ENCODE results near the gene VGLL3. TPM values are rescaled to one million over a fixed set of nuclear protein-coding genes. Genes with fewer than 3 reads are reported as not detected.

Gene VGLL3
- total and polyA plus RNA-seq, 2 experiments from 2014 or later, result 1.4 to 7.3 TPM

DNA sequence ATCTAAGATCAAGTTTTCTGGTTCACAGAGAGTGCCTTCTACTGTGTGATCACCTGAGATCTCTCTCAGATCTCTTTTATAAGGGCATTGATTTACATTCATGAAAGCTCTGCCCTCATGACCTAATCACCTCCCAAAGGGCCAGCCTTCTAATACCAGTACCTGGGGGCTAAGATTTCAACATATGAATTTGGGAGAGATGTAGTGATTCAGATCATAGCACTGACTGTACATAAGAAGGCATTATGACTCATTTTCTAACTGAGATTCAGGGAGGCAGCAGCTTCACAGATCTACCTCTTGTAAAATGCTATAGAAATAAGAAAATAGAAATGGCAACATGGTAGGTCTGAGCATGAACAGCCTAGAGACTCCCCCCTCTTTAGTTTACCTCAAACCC lies 39.6 kb downstream of the VGLL3 start (continued):
- no peak for TF ChIP-seq ZNF462 (CRISPR knock-in tag; IDR thresholded peaks at IDR 0.05)
- TF ChIP-seq STAT1 (IDR thresholded peaks at IDR 0.05; ENCODE audit: unreplicated experiment), result no peak
- no peak for TF ChIP-seq NANOG (IDR thresholded peaks at IDR 0.05; ENCODE audit: borderline replicate concordance)

DNA sequence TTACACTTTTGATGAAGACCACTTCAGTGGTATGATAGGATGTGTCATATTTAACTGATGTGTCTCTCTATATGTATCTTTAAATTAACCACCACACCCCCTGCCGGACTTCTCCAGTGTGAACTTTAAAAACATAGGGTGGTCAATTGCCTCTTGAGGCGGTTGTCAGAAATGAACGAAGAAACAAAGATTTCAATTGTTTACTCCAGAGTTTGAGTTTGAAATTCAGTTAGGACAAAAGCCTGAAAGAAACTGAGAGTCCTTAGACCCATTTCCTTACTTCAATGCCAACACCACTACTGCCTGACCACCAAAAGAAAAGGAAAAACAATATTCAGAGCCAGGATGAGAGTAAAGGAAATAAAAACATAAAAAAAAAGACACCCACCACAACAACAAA lies 40.2 kb downstream of the VGLL3 start:
- H3K27me3 ChIP-seq (ENCODE audit: insufficient read depth), result no peaks in the 10 kb centered on the region
- Mint-ChIP-seq H3K36me3 (ENCODE audit: low read depth) (no peaks in the 10 kb centered on the region), H3K4me1 (peaks cover 28% of the 10 kb centered on the region), H3K27me3 (ENCODE audit: insufficient read depth, low read depth, poor library complexity) (no peaks in the 10 kb centered on the region), H3K27ac (peak overlapping the region; percentile 22; the same call in 1 of the 2 replicates), H3K4me3 (no peak overlapping the region), H3K9me3 (no peaks in the 10 kb centered on the region)
- H3K4me3 ChIP-seq, result no peak overlapping the region
- H4K20me1 ChIP-seq (replicated peaks; ENCODE audit: insufficient read depth), result no peaks in the 10 kb centered on the region
- DNase-seq (ENCODE audit: low spot score) (no peak), ATAC-seq (no peak)
- no peak overlapping the region for H3K27ac ChIP-seq (ENCODE audit: low read depth)
- H3K4me1 ChIP-seq (ENCODE audit: insufficient read depth), result peaks cover 15% of the 10 kb centered on the region
- no peaks in the 10 kb centered on the region for H3K36me3 ChIP-seq (ENCODE audit: insufficient read depth)
- H3F3A ChIP-seq (replicated peaks; ENCODE audit: low read depth), result no peaks in the 10 kb centered on the region
- H3K79me2 ChIP-seq (replicated peaks; ENCODE audit: insufficient read depth), result no peaks in the 10 kb centered on the region
- H3K4me2 ChIP-seq, result no peak overlapping the region
- no peaks in the 10 kb centered on the region for H3K9me2 ChIP-seq (ENCODE audit: insufficient read depth)
- H2AFZ ChIP-seq, result no peak overlapping the region
- TF ChIP-seq JUNB (IDR thresholded peaks at IDR 0.05; ENCODE audit: unreplicated experiment) (no peak), ZNF114 (CRISPR knock-in tag; IDR thresholded peaks at IDR 0.05) (no peak), STAT1 (IDR thresholded peaks at IDR 0.05; ENCODE audit: unreplicated experiment) (no peak), CREB1 (CRISPR knock-in tag; IDR thresholded peaks at IDR 0.05; ENCODE audit: low read depth) (no peak), NANOG (IDR thresholded peaks at IDR 0.05; ENCODE audit: borderline replicate concordance) (no peak), ZNF331 (CRISPR knock-in tag; IDR thresholded peaks at IDR 0.05; ENCODE audit: low read depth) (no peak), REST (IDR thresholded peaks at IDR 0.05; ENCODE audit: unreplicated experiment) (no peak), EZH2phosphoT487 (IDR thresholded peaks at IDR 0.05; ENCODE audit: unreplicated experiment) (no peak), EZH2 (IDR thresholded peaks at IDR 0.05; ENCODE audit: low read depth, unreplicated experiment) (no peak), POLR2AphosphoS5 (IDR thresholded peaks at IDR 0.05; ENCODE audit: low read depth) (no peak)
- TF ChIP-seq, protein P1, sequence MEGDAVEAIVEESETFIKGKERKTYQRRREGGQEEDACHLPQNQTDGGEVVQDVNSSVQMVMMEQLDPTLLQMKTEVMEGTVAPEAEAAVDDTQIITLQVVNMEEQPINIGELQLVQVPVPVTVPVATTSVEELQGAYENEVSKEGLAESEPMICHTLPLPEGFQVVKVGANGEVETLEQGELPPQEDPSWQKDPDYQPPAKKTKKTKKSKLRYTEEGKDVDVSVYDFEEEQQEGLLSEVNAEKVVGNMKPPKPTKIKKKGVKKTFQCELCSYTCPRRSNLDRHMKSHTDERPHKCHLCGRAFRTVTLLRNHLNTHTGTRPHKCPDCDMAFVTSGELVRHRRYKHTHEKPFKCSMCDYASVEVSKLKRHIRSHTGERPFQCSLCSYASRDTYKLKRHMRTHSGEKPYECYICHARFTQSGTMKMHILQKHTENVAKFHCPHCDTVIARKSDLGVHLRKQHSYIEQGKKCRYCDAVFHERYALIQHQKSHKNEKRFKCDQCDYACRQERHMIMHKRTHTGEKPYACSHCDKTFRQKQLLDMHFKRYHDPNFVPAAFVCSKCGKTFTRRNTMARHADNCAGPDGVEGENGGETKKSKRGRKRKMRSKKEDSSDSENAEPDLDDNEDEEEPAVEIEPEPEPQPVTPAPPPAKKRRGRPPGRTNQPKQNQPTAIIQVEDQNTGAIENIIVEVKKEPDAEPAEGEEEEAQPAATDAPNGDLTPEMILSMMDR (conservative IDR thresholded peaks at IDR 0.05; ENCODE audit: low read depth in 2 of 2), result no peak
- TF ChIP-seq, protein P2, sequence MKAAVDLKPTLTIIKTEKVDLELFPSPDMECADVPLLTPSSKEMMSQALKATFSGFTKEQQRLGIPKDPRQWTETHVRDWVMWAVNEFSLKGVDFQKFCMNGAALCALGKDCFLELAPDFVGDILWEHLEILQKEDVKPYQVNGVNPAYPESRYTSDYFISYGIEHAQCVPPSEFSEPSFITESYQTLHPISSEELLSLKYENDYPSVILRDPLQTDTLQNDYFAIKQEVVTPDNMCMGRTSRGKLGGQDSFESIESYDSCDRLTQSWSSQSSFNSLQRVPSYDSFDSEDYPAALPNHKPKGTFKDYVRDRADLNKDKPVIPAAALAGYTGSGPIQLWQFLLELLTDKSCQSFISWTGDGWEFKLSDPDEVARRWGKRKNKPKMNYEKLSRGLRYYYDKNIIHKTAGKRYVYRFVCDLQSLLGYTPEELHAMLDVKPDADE (IDR thresholded peaks at IDR 0.05), result no peak

Measured in GM23338 (cell line).